Hepatocyte (in vitro differentiated cells): ENCODE results near the gene LPAR1. TPM values are rescaled to one million over a fixed set of nuclear protein-coding genes. Genes with fewer than 3 reads are reported as not detected.

Source experiments
- DNase-seq: peaks from one replicate; pipeline ENCODE4 v3.0.0-alpha.2; 2016; ENCODE audit warnings: low spot score
- H2AFZ ChIP-seq: fragments of 200-600 bp; sonication (generic); 2 replicates; pipeline ENCODE4 v1.6.0; 2016; ENCODE audit warnings: antibody characterized with exemption, mild to moderate bottlenecking
- H3K27ac ChIP-seq: fragments of 200-600 bp; sonication (generic); 2 replicates; pipeline ENCODE4 v1.5.1; 2016; ENCODE audit warnings: mild to moderate bottlenecking
- H3K27me3 ChIP-seq: fragments of 200-600 bp; sonication (generic); 2 replicates; pipeline ENCODE4 v1.6.1; 2016
- H3K36me3 ChIP-seq: fragments of 200-600 bp; sonication (generic); replicated peaks from 2 replicates; pipeline ENCODE4 v1.5.1; 2016; ENCODE audit warnings: low read depth; ENCODE audit not compliant: insufficient read depth
- H3K4me1 ChIP-seq: fragments of 200-600 bp; sonication (generic); 2 replicates; pipeline ENCODE4 v1.5.1; 2016; ENCODE audit warnings: mild to moderate bottlenecking, moderate library complexity; ENCODE audit not compliant: insufficient read depth
- H3K4me2 ChIP-seq: fragments of 200-600 bp; sonication (generic); 2 replicates; pipeline ENCODE4 v1.6.0; 2016
- H3K4me3 ChIP-seq: fragments of 200-600 bp; sonication (generic); 2 replicates; pipeline ENCODE4 v1.5.1; 2016; ENCODE audit warnings: mild to moderate bottlenecking
- H3K79me2 ChIP-seq: fragments of 200-600 bp; sonication (generic); 2 replicates; pipeline ENCODE4 v1.6.0; 2017; ENCODE audit warnings: mild to moderate bottlenecking
- H3K9me2 ChIP-seq: fragments of 200-600 bp; sonication (generic); replicated peaks from 2 replicates; pipeline ENCODE4 v1.6.0; 2017; ENCODE audit warnings: mild to moderate bottlenecking; ENCODE audit not compliant: insufficient read depth
- H3K9me3 ChIP-seq: fragments of 200-600 bp; sonication (generic); 2 replicates; pipeline ENCODE4 v1.5.1; 2016; ENCODE audit warnings: low read depth, mild to moderate bottlenecking
- H4K20me1 ChIP-seq: fragments of 200-600 bp; sonication (generic); 2 replicates; pipeline ENCODE4 v1.6.0; 2016; ENCODE audit warnings: mild to moderate bottlenecking; ENCODE audit not compliant: insufficient read depth, poor library complexity, severe bottlenecking
- EZH2 ChIP-seq: fragments of 200-600 bp; sonication (generic); IDR thresholded peaks from 2 replicates; pipeline ENCODE4 v1.6.1; 2016; ENCODE audit warnings: antibody characterized with exemption, mild to moderate bottlenecking, borderline replicate concordance
- EZH2phosphoT487 ChIP-seq: fragments of 200-600 bp; sonication (generic); IDR thresholded peaks from one replicate; pipeline ENCODE4 v1.6.1; 2018; ENCODE audit warnings: antibody characterized with exemption, mild to moderate bottlenecking, low read depth, moderate library complexity; ENCODE audit not compliant: unreplicated experiment, severe bottlenecking
- WGBS: methylation state at CpG from one replicate; pipeline ENCODE4 v1.1.6; 2016; ENCODE audit warnings: low lambda C conversion rate; ENCODE audit errors: missing lambda C conversion rate; 5-methylcytosine and 5-hydroxymethylcytosine counted together
- polyA plus RNA-seq: library from polyadenylated mRNA; unstranded; fragments of >200 nt; fragmentation: Nextera tagmentation; extraction: Ambion mirVana; gene quantifications from 2 replicates; pipeline ENCODE4 v1.2.1, GENCODE V29; 2016
- total RNA-seq: library from RNA; depleted of rRNA; stranded (reverse); fragments of >200 nt; gene quantifications from 2 replicates; pipeline ENCODE4 v1.2.3, GENCODE V29; 2014
- TF ChIP-seq, protein P1 (sequence below): fragments of 200-600 bp; sonication (generic); IDR thresholded peaks from 2 replicates; pipeline ENCODE4 v1.5.1; 2016; ENCODE audit warnings: antibody characterized with exemption, mild to moderate bottlenecking; ENCODE audit not compliant: poor library complexity

LPAR1 gene
- total and polyA plus RNA-seq, 2 experiments from 2014 or later, result 20.2 to 36.8 TPM

DNA sequence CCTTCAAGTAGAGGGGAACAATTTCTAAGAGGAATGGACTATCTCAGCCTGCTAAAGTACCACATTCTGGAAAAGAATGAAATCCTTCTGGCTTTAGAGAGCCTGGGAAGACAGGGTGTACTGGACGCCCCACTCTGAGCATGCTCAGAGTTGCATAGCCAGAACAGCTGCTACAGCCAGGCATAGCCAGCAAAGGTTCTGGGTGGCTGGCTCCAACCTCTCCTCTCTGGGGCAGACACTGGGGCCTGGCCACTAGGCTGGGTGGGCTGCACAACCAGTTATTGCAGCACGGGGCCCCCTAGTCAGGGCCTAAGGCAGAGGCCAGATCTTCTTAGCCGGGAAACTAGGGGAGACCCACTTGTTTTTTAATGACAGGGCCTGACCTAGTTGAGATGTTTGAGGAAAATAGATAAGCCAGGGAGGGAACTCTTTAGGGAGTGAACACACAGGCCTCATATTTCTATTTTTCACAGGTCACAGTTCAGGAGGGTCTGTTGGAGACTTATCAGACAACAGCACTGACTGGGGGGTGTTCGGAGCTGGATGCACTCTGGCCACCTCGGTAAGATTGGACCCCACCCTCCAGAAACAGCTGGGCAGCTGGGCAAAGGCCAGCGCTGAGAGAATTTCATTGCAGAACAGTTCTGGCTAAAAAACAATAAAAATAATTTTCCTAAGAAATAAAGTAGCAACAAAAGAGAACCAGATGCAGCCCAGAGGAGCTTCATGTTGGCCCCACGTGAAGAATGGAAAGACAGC lies 142.9 kb downstream of the LPAR1 start:
- H3K4me1 ChIP-seq, result no peaks in the 10 kb centered on the region
- H3K9me3 ChIP-seq, result no peaks in the 10 kb centered on the region
- H3K36me3 ChIP-seq, result no peaks in the 10 kb centered on the region
- no peaks in the 10 kb centered on the region for H4K20me1 ChIP-seq
- H3K4me2 ChIP-seq, result no peak overlapping the region
- H2AFZ ChIP-seq, result no peak overlapping the region
- no peak overlapping the region for H3K27ac ChIP-seq
- H3K9me2 ChIP-seq, result no peaks in the 10 kb centered on the region
- no peaks in the 10 kb centered on the region for H3K79me2 ChIP-seq
- H3K27me3 ChIP-seq, result no peaks in the 10 kb centered on the region
- H3K4me3 ChIP-seq, result no peak overlapping the region
- no peak for DNase-seq
- 79% methylated on average over 7 of the region's 7 CpGs for WGBS
- TF ChIP-seq, protein P1, sequence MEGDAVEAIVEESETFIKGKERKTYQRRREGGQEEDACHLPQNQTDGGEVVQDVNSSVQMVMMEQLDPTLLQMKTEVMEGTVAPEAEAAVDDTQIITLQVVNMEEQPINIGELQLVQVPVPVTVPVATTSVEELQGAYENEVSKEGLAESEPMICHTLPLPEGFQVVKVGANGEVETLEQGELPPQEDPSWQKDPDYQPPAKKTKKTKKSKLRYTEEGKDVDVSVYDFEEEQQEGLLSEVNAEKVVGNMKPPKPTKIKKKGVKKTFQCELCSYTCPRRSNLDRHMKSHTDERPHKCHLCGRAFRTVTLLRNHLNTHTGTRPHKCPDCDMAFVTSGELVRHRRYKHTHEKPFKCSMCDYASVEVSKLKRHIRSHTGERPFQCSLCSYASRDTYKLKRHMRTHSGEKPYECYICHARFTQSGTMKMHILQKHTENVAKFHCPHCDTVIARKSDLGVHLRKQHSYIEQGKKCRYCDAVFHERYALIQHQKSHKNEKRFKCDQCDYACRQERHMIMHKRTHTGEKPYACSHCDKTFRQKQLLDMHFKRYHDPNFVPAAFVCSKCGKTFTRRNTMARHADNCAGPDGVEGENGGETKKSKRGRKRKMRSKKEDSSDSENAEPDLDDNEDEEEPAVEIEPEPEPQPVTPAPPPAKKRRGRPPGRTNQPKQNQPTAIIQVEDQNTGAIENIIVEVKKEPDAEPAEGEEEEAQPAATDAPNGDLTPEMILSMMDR, result no peak
- no peak for TF ChIP-seq EZH2phosphoT487
- no peak for TF ChIP-seq EZH2

DNA sequence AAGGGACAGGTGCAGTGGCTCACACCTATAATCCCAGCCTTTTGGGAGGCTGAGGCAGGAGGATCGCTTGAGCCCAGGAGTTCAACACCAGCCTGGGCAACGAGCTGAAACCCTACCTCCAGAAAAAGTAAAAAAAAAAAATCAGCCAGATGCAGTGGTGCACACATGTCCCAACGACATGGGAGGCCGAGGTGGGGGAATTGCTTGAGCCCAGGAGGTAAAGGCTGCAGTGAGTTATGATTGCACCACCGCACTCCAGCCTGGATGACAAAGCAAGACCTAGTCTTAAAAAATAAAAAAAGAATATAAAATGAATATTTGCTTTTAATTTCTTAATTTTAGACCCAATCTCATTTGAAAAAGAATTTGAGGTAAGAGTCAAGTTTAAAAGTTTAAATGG lies 143.5 kb downstream of the LPAR1 start:
- Histone ChIP-seq H4K20me1 (no peaks in the 10 kb centered on the region), H3K4me2 (no peak overlapping the region), H3K9me3 (no peaks in the 10 kb centered on the region), H3K36me3 (no peaks in the 10 kb centered on the region), H3K27ac (no peak overlapping the region), H3K27me3 (no peaks in the 10 kb centered on the region), H3K79me2 (no peaks in the 10 kb centered on the region), H3K9me2 (no peaks in the 10 kb centered on the region), H2AFZ (no peak overlapping the region), H3K4me1 (no peaks in the 10 kb centered on the region), H3K4me3 (no peak overlapping the region)
- 100% methylated on average over 5 of the region's 5 CpGs for WGBS
- TF ChIP-seq, protein P1, result no peak
- no peak for TF ChIP-seq EZH2
- TF ChIP-seq EZH2phosphoT487, result no peak
- no peak for DNase-seq

DNA sequence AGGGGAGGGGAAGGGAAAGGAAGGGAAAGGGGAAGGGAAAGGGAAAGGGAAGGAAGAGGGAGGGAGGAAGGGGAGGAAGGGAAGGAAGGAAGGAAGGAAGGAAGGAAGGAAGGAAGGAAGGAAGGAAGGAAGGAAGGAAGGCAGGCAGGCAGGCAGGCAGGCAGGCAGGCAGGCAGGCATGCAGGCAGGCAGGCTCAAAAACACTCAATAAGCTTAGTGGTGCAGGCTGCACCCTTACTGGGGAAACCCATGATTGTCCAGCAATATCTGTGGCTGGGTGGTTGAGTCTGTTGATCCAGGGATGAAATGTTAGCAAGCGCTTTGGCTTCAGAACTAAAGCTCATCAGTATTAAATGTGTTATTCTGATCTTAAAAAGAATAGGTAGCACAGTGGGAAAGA lies 145.6 kb downstream of the LPAR1 start:
- H3K4me3 ChIP-seq, result no peak overlapping the region
- H2AFZ ChIP-seq, result no peak overlapping the region
- WGBS, result 92% methylated on average over 1 of the region's 1 CpG
- TF ChIP-seq, protein P1, result no peak
- TF ChIP-seq EZH2phosphoT487 (no peak), EZH2 (no peak)
- H3K27me3 ChIP-seq, result no peaks in the 10 kb centered on the region
- no peaks in the 10 kb centered on the region for H3K9me2 ChIP-seq
- H4K20me1 ChIP-seq, result no peaks in the 10 kb centered on the region
- H3K4me2 ChIP-seq, result no peak overlapping the region
- no peaks in the 10 kb centered on the region for H3K9me3 ChIP-seq
- H3K4me1 ChIP-seq, result no peaks in the 10 kb centered on the region
- no peak overlapping the region for H3K27ac ChIP-seq
- no peaks in the 10 kb centered on the region for H3K79me2 ChIP-seq
- DNase-seq, result no peak
- H3K36me3 ChIP-seq, result no peaks in the 10 kb centered on the region
